Measurements from ENCODE around the gene BOD1L1. TPM values are rescaled to one million over a fixed set of nuclear protein-coding genes. Genes with fewer than 3 reads are reported as not detected.

Gene BOD1L1
- total and polyA plus RNA-seq, 2 donors (not counting 1 experiment from before 2014, with no cell fraction given), result 20.1 to 34.3 TPM

GRCh38 chr4:13521047-13521446 is 106.5 kb downstream of the BOD1L1 start:
- H3K9me3 ChIP-seq (ENCODE audit: control insufficient read depth, insufficient read depth, low read depth, low read length), result no peaks in the 10 kb centered on the region
- no peaks in the 10 kb centered on the region for H3K79me2 ChIP-seq (ENCODE audit: control insufficient read depth, insufficient read depth, low read length)
- no peak overlapping the region for H2AFZ ChIP-seq (ENCODE audit: low read length)
- no peaks in the 10 kb centered on the region for H4K20me1 ChIP-seq (ENCODE audit: control insufficient read depth, extremely low read depth, insufficient read depth, low read length)
- H3K4me3 ChIP-seq (replicated peaks in 1 of 4; ENCODE audit: control extremely low read depth in 1 of 4, insufficient read depth in 1 of 4, low read depth in 3 of 4, low read length in 4 of 4), result no peak overlapping the region
- H3K4me1 ChIP-seq (ENCODE audit: control insufficient read depth, extremely low read depth, insufficient read depth, low read length), result no peaks in the 10 kb centered on the region
- DNase-seq (ENCODE audit: low read depth in 2 of 2), result no peak
- H3K4me2 ChIP-seq (ENCODE audit: extremely low read depth, insufficient read depth, low read length), result no peak overlapping the region
- no peaks in the 10 kb centered on the region for H3K36me3 ChIP-seq (ENCODE audit: control insufficient read depth, insufficient read depth, low read length)
- no peak overlapping the region for H3K27ac ChIP-seq (ENCODE audit: insufficient read depth, low read length)
- no peak overlapping the region for H3K9ac ChIP-seq (ENCODE audit: insufficient read depth, low read length)
- no peak for TF ChIP-seq EZH2 (IDR thresholded peaks at IDR 0.05; ENCODE audit: low read length, missing control alignments)
- no peak for TF ChIP-seq CTCF (conservative IDR thresholded peaks at IDR 0.05 in 1 of 2, IDR thresholded peaks at IDR 0.05 in 1 of 2; ENCODE audit: low read depth in 1 of 2, low read length in 2 of 2)
- peaks cover 32% of the 10 kb centered on the region for H3K27me3 ChIP-seq (ENCODE audit: control insufficient read depth, insufficient read depth, low read length)

Other genes with a start within 250 kb of the BOD1L1 start
- gene RAB28, start 143.4 kb downstream of the BOD1L1 start, total RNA-seq, result 17.7 and 27.0 TPM in 2 replicates
- 14.6 and 18.1 TPM in 2 replicates for gene RAB28, start 143.4 kb downstream of the BOD1L1 start, polyA plus RNA-seq
- gene NKX3-2, start 83.2 kb downstream of the BOD1L1 start, total RNA-seq, result 0.26 and 1.3 TPM in 2 replicates
- gene NKX3-2, start 83.2 kb downstream of the BOD1L1 start, polyA plus RNA-seq, result 0.24 and 0.59 TPM in 2 replicates